GM19035 (cell line): Measurements from ENCODE around the gene MAP3K20.
"Not testable (repeated sequence)": the region's sequence is repeated elsewhere in the genome, so short reads cannot be mapped to it uniquely, and the experiment has no call there.

Source experiments
- ATAC-seq: cut with Tn5 transposase; IDR thresholded peaks from one replicate; pipeline ENCODE4 v1.9.1; 2021; ENCODE audit not compliant: unreplicated experiment

The MAP3K20 gene

GRCh38 chr2:173301549-173301948 is 225.9 kb downstream of the MAP3K20 start:
- not testable (repeated sequence) for ATAC-seq

DNA sequence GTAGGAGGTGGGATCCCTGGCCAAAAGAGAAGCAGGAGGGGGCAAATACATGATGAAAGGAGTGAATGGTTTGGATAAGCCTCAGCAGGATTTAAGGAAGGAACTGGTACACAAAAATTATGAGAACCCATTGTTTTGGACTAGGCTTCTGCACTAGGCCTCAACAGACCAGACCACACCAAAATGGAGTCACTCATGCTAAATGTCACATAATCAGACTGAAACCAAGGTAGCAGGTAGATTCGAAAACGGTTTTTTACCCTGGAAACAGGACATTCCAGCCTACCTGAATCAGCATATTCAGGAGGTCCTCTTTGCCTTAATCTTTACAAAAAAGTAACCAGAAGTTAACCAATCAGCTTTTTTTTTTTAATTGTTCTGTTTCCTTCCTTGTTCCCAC is 229.7 kb downstream of the MAP3K20 start:
- no peak for ATAC-seq

GRCh38 chr2:173307293-173307692 is 231.6 kb downstream of the MAP3K20 start:
- peak; percentile 88 for ATAC-seq

DNA sequence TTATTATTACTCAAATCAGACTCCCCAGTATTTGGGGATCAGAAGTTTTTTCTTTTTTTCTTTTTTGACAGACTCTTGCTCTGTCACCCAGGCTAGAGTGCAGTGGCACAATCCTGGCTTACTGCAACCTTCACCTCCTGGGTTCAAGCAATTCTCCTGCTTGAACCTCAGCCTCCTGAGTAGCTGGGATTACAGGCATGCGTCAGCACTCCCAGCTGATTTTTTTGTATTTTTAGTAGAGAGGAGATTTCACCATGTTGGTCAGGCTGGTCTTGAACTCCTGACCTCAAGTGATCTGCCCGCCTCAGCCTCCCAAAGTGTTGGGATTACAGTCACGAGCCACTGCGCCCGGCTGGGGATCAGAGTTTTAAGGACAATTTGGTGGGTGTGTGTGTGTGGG is 233.7 kb downstream of the MAP3K20 start:
- not testable (repeated sequence) for ATAC-seq

- no peak for ATAC-seq
Observed at GRCh38 chr2:173311844-173312606, 236.4 kb downstream of the MAP3K20 start.
